Activated CD4-positive, alpha-beta T cell treated with anti-CD3 and anti-CD28 coated beads, Interleukin-2, amount 50 U/mL, for 24 hours (primary cell): Measurements from ENCODE around the gene FXR2.

Source experiments
- DNase-seq, 2 donors: peaks; one replicate each; pipeline ENCODE4 v3.0.0-alpha.2; 2020; ENCODE audit warnings: low read depth in 1 of 2, low spot score in 1 of 2

The FXR2 gene

DNA sequence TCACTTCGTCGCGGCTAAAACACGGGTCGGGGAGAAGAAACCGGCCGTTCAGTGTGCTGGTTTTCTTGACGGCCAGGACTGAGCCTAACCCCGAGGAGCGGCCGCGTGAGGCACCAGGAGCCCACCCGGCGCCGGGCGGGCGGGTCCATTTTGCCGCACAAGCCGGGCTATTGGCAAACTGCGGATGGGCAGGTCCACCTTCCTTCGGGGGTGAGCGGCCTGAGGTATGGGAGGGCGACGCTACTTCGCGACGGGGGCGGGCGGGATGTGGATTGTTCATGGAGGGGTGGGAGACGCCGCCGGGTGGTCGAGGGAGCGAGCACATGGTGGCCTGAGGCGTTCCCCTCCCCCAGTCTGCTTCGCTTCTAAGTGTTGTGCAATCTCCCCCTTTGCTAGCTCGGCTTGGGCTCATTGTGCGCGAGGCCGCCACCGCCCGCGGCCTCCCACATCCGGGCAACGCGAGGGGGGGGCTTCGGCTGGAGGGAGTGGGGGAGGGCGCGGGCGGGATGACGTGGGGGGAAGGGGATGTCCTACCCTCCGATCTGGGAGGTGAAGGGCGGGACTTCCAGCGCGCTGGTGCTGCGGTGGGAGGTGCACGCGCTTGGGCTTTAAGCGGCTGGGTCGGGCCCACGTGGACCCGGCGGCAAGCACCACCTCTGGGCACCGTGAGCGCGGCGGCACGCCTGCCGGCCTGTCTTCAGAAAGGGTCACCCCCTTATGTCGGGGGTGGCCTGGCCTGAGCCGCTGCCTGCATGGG is 41.2 kb downstream of the FXR2 start:
- peak; percentile 78 to 88 for DNase-seq

DNA sequence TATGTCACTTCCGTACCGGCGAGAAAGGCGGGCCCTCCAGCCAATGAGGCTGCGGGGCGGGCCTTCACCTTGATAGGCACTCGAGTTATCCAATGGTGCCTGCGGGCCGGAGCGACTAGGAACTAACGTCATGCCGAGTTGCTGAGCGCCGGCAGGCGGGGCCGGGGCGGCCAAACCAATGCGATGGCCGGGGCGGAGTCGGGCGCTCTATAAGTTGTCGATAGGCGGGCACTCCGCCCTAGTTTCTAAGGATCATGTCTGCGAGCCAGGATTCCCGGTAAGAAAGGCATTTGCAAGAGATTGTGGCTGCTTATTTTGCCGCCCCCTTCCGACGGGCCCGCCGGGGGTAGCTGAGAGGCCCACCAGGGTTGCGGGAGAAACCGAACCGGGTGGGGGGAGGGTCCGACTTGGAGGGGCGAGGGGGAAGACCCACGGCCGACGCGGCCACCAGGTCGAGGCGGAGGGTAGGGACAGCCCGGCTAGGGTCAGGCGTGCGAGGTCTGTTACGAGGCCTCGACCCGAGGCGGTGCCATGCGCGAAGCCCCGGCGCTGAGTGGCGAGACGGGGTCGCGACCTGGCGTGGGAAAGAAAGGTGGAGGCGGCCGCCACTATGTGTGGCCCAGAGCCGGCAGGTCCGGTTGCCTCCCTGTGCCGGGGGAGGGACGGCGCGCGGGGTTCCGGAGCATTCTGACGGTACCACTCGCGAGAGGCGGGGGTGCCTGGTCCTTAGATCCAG is 41.9 kb downstream of the FXR2 start:
- peak; percentile 99 to 100 for DNase-seq

DNA sequence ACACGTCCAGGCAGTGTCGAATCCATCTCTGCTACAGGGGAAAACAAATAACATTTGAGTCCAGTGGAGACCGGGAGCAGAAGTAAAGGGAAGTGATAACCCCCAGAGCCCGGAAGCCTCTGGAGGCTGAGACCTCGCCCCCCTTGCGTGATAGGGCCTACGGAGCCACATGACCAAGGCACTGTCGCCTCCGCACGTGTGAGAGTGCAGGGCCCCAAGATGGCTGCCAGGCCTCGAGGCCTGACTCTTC is 42.4 kb downstream of the FXR2 start:
- DNase-seq = no peak

DNA sequence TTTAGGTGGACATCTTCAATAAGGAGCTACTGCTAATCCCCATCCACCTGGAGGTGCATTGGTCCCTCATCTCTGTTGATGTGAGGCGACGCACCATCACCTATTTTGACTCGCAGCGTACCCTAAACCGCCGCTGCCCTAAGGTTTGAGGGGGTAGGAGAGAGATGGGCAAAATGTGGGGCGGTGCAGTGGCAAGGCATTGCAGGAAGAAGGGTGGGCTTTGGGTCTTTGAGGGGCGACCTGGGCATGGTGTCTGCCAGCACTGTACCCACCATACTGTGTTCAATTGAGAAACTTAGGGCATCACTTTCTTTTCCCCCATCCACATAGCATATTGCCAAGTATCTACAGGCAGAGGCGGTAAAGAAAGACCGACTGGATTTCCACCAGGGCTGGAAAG is 44.3 kb downstream of the FXR2 start:
- no peak for DNase-seq

DNA sequence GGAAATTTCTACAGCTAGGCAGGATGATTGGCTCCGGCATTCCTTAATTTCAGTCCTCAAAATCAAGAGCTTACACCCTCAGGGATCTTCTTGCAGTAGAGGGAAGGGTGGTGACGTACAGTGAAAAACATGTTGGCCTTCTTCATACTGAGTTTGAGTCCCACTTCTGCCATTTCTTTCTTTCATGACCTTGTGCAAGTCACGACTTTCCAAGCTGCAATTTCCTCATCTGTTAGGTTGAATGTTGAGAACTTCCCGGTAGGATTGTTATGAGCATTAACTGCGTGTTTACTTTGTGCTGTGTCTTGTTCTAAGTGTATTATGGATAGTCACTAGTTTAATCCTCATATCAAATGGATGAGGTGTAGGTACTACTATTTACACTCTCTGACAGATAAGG is 45.1 kb downstream of the FXR2 start:
- DNase-seq = no peak

DNA sequence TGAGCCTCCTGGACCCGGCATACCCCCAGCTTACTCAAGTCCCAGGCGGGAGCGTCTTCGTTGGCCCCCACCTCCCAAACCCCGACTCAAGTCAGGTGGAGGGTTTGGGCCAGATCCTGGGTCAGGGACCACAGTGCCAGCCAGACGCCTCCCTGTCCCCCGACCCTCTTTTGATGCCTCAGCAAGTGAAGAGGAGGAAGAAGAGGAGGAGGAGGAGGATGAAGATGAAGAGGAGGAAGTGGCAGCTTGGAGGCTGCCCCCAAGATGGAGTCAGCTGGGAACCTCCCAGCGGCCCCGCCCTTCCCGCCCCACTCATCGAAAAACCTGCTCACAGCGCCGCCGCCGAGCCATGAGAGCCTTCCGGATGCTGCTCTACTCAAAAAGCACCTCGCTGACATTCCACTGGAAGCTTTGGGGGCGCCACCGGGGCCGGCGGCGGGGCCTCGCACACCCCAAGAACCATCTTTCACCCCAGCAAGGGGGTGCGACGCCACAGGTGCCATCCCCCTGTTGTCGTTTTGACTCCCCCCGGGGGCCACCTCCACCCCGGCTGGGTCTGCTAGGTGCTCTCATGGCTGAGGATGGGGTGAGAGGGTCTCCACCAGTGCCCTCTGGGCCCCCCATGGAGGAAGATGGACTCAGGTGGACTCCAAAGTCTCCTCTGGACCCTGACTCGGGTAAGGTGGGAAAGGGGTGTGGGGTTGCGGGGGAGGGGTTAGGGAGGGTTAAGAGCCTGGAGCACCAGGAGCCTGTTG is 51.4 kb downstream of the FXR2 start:
- no peak for DNase-seq

DNA sequence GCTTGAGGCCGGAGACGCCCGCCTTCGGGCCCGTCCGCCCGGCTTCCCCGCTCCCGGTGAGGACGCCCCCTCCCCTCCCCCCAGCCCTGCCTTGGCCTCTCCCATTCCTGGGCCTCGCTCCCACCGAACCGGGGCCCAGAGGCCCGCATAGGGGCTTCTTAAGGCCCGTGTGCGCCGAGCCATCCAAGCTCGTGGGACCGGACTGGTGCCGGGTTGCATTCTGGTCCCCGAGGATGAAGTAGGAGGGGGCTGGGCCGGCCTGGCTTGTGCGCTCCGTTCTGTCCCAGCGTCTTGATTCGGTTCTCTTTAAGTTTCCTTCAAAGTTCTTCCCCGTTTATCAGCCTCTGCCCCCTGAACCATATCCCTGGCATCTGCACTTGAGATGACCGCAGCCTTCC is 52.5 kb downstream of the FXR2 start:
- DNase-seq = no peak

DNA sequence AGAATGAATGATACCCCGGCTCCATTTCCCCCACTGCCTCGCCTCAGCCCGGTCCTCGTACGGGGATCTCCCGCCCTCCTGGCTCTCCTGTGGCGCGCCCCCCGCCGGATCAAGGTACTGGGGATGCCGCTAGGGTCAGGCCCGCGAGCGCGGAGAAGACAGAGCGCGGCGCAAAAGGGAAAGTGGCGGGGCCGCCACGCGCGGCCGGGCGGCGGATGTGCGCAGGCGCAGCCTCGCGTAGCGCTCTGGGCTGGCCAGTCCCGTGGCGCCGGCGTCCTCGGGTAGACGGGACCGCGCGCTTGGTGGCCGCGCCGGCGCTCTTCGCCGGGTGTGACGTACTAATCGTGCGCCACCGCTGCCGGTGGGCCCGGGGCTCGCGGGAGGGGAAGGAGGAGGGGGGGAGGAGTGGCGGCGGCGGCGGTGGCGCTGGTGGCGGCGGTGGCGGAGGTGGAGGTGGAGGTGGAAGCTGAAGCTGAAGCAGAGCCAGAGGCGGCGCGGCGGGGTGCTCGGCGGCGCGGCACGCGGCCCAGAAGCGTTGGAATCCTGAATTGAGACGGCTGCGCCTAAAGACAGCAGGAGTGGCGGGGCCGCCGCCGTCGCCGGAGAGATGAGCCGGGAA is 53.0 kb downstream of the FXR2 start, which contains the start of gene SENP3:
TSS of gene SENP3 (plus strand) at position 331 of the 619 bp plus-strand sequence. CDS start 1,158 bp downstream, outside the sequence.
- peak; percentile 83 to 84 for DNase-seq

DNA sequence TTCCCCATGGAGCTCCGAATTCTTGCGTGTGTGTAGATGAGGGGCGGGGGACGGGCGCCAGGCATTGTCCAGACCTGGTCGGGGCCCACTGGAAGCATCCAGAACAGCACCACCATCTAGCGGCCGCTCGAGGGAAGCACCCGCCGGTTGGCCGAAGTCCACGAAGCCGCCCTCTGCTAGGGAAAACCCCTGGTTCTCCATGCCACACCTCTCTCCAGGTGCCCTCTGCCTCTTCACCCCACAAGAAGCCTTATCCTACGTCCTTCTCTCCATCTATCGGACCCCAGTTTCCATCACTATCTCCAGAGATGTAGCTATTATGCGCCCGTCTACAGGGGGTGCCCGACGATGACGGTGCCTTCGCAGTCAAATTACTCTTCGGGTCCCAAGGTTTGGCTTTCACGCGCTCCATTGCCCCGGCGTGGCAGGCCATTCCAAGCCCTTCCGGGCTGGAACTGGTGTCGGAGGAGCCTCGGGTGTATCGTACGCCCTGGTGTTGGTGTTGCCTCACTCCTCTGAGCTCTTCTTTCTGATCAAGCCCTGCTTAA is 53.6 kb downstream of the FXR2 start:
- peak; percentile 75 to 82 for DNase-seq

DNA sequence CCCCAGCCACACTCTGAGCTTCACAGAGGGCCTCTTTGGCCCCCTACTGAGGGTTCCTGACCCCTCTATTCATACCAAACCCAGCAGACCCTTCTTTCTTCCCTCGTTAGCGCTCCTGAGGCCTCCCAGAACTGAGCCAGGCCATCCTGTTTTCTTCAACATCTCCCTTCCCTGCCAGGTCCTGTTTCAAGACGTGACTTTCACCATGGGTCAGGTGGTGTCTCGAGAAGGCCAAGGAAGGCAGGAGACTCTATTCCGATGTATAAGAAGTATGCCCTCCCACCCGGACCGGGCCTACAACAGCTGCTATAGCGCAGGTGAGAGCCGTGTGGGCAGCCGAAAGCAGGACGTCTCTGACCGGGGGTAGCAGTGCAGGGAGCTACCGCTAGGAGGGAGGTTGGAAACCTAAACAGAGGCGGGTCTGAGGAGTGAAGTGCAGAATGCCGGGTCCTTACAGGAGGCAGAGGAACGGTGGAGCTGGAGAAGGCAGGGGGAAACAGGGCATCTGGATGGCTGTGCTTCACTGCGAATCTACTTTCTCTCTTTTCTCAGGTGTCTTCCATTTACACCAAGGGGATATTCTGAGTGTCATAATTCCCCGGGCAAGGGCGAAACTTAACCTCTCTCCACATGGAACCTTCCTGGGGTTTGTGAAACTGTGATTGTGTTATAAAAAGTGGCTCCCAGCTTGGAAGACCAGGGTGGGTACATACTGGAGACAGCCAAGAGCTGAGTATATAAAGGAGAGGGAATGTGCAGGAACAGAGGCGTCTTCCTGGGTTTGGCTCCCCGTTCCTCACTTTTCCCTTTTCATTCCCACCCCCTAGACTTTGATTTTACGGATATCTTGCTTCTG is 54.3 kb downstream of the FXR2 start:
- no peak for DNase-seq

DNA sequence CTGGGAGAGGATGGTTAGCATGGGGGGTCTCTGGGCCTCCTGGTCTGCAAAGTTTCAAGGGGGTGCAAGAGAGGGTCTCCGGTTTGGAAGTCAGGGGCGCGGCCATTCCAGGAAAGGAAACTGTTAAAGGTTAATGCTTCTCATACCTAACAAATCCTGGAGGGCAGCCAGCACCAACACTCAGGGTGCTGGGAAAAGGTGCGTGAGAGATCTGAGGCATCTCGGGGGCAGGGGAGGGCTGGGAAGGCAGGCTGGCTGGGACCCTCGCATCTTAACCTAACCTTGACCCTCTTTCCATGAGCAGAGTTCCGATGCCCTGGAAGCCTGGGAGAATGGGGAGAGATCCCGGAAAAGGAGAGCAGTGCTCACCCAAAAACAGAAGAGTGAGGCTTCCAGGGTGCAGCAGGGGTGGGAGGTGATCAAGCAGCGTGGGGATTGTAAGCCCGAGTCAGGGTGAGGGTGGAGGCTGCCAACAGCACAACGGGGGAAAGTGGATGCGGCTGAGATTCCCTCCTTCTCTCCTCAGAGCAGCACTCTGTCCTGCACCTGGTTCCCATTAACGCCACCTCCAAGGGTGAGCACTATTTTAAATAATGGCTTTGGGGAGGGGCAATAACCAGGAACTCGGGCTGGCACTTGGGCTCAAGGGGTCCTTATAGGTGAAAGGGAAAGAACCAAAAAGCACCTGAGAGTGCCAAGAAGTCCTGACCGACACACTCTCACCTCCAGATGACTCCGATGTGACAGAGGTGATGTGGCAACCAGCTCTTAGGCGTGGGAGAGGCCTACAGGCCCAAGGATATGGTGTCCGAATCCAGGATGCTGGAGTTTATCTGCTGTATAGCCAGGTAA is 55.2 kb downstream of the FXR2 start:
- DNase-seq = no peak

DNA sequence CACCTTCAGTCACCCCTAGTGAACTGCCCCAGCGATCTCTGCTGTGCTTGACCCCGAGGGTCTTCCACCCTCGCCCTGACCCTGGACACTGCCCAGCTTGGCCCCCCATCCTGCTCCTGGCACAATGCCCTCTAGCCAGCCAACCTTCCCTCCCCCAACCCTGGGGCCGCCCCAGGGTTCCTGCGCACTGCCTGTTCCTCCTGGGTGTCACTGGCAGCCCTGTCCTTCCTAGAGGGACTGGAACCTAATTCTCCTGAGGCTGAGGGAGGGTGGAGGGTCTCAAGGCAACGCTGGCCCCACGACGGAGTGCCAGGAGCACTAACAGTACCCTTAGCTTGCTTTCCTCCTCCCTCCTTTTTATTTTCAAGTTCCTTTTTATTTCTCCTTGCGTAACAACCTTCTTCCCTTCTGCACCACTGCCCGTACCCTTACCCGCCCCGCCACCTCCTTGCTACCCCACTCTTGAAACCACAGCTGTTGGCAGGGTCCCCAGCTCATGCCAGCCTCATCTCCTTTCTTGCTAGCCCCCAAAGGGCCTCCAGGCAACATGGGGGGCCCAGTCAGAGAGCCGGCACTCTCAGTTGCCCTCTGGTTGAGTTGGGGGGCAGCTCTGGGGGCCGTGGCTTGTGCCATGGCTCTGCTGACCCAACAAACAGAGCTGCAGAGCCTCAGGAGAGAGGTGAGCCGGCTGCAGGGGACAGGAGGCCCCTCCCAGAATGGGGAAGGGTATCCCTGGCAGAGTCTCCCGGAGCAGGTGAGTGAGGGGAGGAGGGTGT is 56.0 kb downstream of the FXR2 start, which contains the start of gene TNFSF13:
TSS of gene TNFSF13 (plus strand) at position 207 of the 776 bp plus-strand sequence. CDS start at position 497, 290 bp downstream.
- DNase-seq = no peak

DNA sequence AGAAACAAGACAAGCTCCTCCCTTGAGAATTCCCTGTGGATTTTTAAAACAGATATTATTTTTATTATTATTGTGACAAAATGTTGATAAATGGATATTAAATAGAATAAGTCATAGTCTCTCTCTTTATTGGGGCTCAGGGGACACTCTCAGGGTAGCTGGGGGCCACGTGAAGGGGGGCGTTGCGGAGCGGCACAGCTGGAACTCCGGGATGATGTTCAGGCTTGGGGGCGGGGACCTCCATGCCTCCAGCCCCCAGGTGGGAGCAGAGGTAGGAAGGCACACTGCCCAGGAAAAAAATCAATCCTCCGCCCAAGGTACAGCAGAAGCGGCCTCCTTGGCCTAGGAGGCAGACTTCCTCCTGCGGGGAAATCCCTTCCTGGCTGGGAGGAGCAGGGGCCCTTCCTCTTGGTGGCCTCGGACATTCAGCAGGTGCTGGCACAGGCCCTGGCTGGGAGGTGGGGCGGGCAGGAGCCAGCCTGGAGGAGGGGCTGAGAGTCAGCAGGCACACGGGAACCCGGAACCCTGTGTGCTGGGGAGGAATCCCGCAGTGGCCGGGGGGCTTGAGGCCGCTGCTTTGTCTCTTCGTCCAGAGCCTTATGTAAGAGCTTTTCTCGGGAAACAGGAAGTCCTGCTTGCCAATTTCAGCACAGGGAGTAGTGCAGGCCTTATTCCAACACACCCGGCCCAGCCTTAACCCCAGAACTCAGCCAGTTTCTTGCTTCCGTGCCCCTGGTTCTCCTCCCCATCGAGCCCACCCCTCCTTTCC is 56.7 kb downstream of the FXR2 start:
- DNase-seq = no peak

DNA sequence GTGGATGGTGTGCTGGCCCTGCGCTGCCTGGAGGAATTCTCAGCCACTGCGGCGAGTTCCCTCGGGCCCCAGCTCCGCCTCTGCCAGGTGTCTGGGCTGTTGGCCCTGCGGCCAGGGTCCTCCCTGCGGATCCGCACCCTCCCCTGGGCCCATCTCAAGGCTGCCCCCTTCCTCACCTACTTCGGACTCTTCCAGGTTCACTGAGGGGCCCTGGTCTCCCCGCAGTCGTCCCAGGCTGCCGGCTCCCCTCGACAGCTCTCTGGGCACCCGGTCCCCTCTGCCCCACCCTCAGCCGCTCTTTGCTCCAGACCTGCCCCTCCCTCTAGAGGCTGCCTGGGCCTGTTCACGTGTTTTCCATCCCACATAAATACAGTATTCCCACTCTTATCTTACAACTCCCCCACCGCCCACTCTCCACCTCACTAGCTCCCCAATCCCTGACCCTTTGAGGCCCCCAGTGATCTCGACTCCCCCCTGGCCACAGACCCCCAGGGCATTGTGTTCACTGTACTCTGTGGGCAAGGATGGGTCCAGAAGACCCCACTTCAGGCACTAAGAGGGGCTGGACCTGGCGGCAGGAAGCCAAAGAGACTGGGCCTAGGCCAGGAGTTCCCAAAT is 57.4 kb downstream of the FXR2 start:
- no peak for DNase-seq

DNA sequence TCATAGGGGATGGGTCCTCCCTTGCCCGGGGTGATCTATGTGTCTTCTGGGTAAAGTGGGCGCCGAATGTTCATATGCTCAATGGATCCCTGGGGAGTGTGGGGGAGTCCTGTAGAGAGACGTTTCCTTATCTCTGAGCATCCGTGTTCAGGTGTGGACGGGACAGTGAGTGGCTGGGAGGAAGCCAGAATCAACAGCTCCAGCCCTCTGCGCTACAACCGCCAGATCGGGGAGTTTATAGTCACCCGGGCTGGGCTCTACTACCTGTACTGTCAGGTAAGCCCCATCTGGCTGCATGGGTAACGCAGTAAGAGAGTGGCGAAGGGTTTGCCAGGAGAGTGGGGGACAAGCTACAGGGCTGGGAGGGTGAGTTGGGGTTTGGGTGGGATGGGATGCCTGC is 58.1 kb downstream of the FXR2 start:
- no peak for DNase-seq

DNA sequence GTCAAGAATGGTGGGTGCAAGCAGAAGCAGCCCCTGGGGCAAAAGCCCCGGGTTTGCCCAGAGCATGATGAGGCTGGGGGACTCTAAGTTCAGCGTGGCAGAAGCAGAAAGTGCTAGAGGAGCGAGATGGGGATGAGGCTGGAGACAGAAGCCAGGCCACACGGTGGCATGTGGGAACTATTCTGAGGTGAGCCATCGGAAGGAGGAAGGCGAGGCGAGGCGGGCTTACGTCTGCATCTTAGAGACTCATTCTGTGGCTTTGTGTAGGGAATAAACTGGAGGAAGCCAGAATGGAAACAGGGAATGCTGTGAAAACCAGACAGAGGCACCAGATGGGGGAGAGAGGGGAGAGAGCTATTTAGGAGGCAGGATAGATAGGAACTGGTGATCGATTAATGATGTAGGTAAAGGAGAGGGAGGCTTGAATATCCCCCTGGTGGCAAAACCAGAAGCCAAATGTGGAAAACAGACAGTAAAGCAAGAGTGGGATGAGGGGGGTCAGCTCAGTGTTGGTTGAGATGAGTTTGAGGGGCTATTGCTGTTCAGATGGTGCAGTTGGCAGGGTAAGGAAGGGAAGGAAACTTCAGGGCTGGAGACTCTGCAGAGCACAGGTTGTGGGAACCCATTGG is 59.3 kb downstream of the FXR2 start:
- no peak for DNase-seq

DNA sequence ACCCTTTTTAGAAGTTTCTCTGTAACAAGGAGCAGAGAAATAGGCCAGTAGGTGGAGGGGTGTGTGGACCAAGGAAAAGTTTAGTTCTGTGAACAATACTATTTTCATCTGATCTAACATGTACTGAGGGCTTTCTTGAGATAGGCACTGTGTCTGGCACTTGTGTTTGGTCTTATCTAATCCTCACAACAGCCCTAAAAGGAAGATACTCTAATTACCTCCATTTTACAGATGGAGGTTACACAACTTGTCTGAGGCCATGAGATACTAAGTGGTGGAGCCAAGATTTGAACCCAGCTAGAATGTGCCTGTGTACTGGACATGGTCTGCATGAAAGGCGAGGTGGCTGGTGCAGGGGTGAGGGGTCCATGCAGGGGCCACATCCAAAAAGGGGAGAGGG is 61.3 kb downstream of the FXR2 start:
- no peak for DNase-seq
